ENCODE measurements around the gene NAPSA. TPM values are rescaled to one million over a fixed set of nuclear protein-coding genes. Genes with fewer than 3 reads are reported as not detected.

NAPSA gene
- total and polyA plus RNA-seq, 8 donors: 21.2 to 3,296 (median 39.3) TPM

DNA sequence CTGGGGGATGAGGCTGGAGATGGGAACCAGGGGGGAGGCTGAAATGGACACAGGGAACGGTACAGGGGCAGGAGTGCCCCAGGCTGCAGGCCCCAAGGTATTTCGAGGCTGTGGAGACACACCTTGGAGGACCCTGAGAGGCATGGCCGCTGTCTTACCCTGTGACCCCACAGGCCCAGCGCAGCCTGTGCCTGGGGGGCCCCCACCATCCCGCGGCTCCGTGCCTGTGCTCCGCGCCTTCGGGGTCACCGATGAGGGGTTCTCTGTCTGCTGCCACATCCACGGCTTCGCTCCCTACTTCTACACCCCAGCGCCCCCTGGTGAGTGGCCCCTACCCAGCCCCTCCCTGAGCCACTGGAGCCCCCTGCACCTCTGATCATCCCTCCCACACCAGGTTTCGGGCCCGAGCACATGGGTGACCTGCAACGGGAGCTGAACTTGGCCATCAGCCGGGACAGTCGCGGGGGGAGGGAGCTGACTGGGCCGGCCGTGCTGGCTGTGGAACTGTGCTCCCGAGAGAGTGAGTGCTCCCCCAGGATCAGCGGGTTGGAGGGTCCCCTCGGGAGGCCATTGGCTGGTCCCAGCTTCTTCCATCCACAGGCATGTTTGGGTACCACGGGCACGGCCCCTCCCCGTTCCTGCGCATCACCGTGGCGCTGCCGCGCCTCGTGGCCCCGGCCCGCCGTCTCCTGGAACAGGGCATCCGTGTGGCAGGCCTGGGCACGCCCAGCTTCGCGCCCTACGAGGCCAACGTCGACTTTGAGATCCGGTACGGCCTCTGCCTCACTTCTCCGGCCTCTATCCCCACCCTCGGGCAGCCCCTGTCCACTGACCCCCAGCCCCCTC, 36.4 kb upstream of the NAPSA start:
- no peak for ATAC-seq
- DNase-seq: no peak
- intact Hi-C loops (cut with DNase I): no loop called here
- Histone ChIP-seq H3K27ac (no peak overlapping the region), H3K36me3 (peaks cover 0 to 67% of the 10 kb centered on the region in 2 donors), H3K27me3 (no peaks in the 10 kb centered on the region), H3K4me3 (no peak overlapping the region), H3K4me1 (no peaks in the 10 kb centered on the region), H3K9me3 (no peaks in the 10 kb centered on the region)
- no peak for TF ChIP-seq CTCF (IDR thresholded peaks at IDR 0.05)

GRCh38 chr19:50399368-50399745, 33.9 kb upstream of the NAPSA start:
- Histone ChIP-seq H3K4me3 (no peak overlapping the region), H3K36me3 (peaks cover 0 to 42% of the 10 kb centered on the region in 2 donors), H3K9me3 (no peaks in the 10 kb centered on the region), H3K27ac (no peak overlapping the region), H3K27me3 (no peaks in the 10 kb centered on the region), H3K4me1 (no peaks in the 10 kb centered on the region)
- no peak for TF ChIP-seq CTCF (IDR thresholded peaks at IDR 0.05)
- peak in 1 of 4 donors; percentile 42 for DNase-seq
- intact Hi-C loops (cut with DNase I): no loop called here
- no peak for ATAC-seq

DNA sequence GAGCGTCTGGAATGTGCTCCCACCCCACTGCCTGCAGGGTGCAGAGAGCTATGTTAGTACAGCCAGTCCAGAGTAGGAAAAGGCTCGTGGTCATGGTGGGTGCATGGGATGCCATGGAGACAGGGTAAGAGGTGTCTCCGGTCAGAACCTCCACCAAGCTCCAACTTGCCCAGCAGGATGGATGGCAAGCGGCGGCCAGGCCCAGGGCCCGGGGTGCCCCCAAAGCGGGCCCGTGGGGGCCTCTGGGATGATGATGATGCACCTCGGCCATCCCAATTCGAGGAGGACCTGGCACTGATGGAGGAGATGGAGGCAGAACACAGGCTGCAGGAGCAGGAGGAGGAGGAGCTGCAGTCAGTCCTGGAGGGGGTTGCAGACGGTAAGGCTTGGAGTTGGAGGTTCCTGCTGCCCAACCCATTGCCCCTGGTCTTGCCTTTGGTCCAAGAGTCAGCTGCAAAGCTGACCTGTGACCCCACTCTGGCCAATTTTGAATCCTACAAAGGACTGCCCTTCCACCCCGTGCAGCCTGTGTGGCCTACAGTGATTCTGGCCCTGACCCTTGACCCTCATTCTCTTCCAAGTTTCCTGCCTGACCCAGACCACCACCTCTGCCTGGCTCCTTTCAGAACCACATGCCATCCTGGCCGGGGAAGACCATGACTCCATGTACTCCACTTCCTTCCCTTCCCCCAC, 33.4 kb upstream of the NAPSA start:
- H3K4me1 ChIP-seq: no peaks in the 10 kb centered on the region
- TF ChIP-seq CTCF (IDR thresholded peaks at IDR 0.05): no peak
- DNase-seq (peak in 1 of 4 donors; percentile 65), ATAC-seq (no peak)
- no peaks in the 10 kb centered on the region for H3K9me3 ChIP-seq
- intact Hi-C loops (cut with DNase I): no loop called here
- no peaks in the 10 kb centered on the region for H3K27me3 ChIP-seq
- no peak overlapping the region for H3K27ac ChIP-seq
- no peak overlapping the region for H3K4me3 ChIP-seq
- H3K36me3 ChIP-seq: peaks cover 0 to 37% of the 10 kb centered on the region in 2 donors

- intact Hi-C loops (cut with DNase I): no loop called here
- H3K4me3 ChIP-seq: no peak overlapping the region
- H3K36me3 ChIP-seq: peaks cover 0 to 18% of the 10 kb centered on the region in 2 donors
- no peaks in the 10 kb centered on the region for H3K27me3 ChIP-seq
- H3K9me3 ChIP-seq: no peaks in the 10 kb centered on the region
- no peak overlapping the region for H3K27ac ChIP-seq
- H3K4me1 ChIP-seq: no peaks in the 10 kb centered on the region
- DNase-seq: peak in 1 of 4 donors; percentile 39
- TF ChIP-seq CTCF (IDR thresholded peaks at IDR 0.05): no peak
- ATAC-seq: no peak
Measured at GRCh38 chr19:50394017-50394416, 28.6 kb upstream of the NAPSA start.

DNA sequence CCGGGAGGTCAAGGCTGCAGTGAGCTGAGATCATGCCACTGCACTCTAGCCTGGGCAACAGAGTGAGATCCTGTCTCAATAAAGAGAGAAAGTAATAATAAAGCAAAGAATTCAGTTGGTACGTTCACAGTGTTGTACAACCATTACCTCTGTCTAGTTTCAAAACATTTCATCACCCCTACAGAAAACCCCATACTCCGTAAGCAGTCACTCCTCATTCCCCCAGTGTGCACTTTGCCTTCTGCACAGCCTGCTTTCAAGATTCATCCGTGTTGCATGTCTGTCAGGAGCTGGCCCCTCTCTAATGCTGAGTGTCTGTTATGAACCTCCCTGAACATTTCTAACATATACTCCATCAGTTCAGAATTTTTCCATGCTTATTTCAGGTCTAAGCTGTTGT, 28.1 kb upstream of the NAPSA start:
- Histone ChIP-seq H3K4me3 (no peak overlapping the region), H3K9me3 (no peaks in the 10 kb centered on the region), H3K4me1 (no peaks in the 10 kb centered on the region), H3K27me3 (no peaks in the 10 kb centered on the region), H3K27ac (no peak overlapping the region), H3K36me3 (peaks cover 0 to 14% of the 10 kb centered on the region in 2 donors)
- no peak for ATAC-seq
- intact Hi-C loops (cut with DNase I): no loop called here
- no peak for DNase-seq
- TF ChIP-seq CTCF (IDR thresholded peaks at IDR 0.05): no peak

All from left lung (tissue), 10 donors.